ENCODE measurements around the gene MALAT1.
A peak's percentile ranks its signal among the peaks of the same experiment; 100 is the strongest.

DNA sequence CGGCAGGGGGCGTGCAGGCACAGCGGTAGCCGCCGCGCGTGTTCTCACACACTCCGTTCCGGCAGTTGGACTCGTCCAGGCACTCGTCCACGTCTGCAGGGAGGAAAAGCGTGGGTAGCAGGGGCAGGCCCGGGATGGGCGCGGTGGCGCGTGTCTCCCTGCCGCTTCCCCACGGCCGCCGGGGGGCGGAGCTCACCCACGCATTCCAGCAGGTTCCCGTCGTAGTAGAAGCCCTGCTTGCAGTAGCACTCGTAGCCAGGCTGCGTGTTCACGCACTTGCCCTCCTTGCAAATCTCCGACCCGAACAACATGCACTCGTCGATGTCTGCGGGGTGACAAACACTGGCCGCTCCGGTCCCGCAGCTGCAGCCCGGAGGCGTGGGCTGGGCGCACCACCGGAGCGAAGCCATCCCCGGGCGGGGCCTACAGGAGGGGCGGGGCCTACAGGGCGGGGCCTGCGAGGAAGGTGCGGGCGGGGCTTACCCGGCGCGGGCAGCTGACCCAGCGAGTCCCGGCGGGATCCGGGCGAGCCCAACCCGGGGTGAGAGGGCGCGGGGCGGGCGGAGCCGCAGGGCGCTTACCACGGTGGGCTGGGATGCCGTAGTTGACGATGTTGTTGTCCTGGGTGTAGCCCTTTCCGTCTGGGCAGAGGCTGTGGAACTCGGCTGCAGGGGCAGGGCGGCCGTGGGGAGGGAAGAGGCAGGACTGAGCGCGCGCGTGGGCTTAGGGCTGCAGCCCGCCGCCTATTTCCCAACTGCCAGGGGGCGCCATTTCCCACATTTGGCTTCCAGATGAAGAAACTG is 41.6 kb downstream of the MALAT1 start:
- TF ChIP-seq, protein P1, sequence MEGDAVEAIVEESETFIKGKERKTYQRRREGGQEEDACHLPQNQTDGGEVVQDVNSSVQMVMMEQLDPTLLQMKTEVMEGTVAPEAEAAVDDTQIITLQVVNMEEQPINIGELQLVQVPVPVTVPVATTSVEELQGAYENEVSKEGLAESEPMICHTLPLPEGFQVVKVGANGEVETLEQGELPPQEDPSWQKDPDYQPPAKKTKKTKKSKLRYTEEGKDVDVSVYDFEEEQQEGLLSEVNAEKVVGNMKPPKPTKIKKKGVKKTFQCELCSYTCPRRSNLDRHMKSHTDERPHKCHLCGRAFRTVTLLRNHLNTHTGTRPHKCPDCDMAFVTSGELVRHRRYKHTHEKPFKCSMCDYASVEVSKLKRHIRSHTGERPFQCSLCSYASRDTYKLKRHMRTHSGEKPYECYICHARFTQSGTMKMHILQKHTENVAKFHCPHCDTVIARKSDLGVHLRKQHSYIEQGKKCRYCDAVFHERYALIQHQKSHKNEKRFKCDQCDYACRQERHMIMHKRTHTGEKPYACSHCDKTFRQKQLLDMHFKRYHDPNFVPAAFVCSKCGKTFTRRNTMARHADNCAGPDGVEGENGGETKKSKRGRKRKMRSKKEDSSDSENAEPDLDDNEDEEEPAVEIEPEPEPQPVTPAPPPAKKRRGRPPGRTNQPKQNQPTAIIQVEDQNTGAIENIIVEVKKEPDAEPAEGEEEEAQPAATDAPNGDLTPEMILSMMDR (IDR thresholded peaks at IDR 0.05), result peak; percentile 63
- TF ChIP-seq EZH2 (IDR thresholded peaks at IDR 0.05; ENCODE audit: borderline replicate concordance, insufficient read depth, low read depth, low read length, poor library complexity, severe bottlenecking), result no peak
